HepG2 (cell line): ENCODE data around the gene KAZN. TPM values are rescaled to one million over a fixed set of nuclear protein-coding genes. Genes with fewer than 3 reads are reported as not detected.

Experiments used
- CEBPZ ChIP-seq: IDR thresholded peaks from 2 replicates; pipeline ENCODE4 v1.6.1; 2012; ENCODE audit warnings: low read length, improper control_type of control experiment
- PRDM10 ChIP-seq: sonication (generic); formaldehyde crosslinking; IDR thresholded peaks from 2 replicates; pipeline ENCODE4 v1.4.0; 2020; ENCODE audit warnings: low read depth, missing genetic modification reagents
- ZNF20 ChIP-seq: sonication (generic); formaldehyde crosslinking; IDR thresholded peaks from 2 replicates; pipeline ENCODE4 v1.4.0; 2020; ENCODE audit warnings: mild to moderate bottlenecking, moderate library complexity, missing genetic modification reagents
- ZNF407 ChIP-seq: sonication (generic); formaldehyde crosslinking; IDR thresholded peaks from one replicate; pipeline ENCODE4 v1.5.1; 2020; ENCODE audit warnings: mild to moderate bottlenecking, missing genetic modification reagents; ENCODE audit errors: not compliant biosample characterization
- ZNF83 ChIP-seq: sonication (generic); formaldehyde crosslinking; IDR thresholded peaks from 2 replicates; pipeline ENCODE4 v1.4.0; 2020; ENCODE audit warnings: missing genetic modification reagents, mild to moderate bottlenecking, borderline replicate concordance
- polyA plus RNA-seq, 8 experiments: library from polyadenylated mRNA; depleted of rRNA in 3 of 8; stranded (reverse) in 7 of 8; unstranded in 1 of 8; fragments of >200 nt; fragmentation: Illumina TruSeq in 4 of 8; extraction: Trizol in 4 of 8; gene quantifications; 2 replicates each; pipeline versions ENCODE4 v1.2.1 to v1.2.3, GENCODE V29; 2011 to 2016; ENCODE audit warnings: low read depth in 4 of 8, missing spikeins in 1 of 8, mixed read lengths in 1 of 8; ENCODE audit not compliant: insufficient read depth in 1 of 8
- total RNA-seq, 5 experiments: library from RNA; depleted of rRNA; stranded (reverse); fragments of >200 nt; fragmentation: Illumina TruSeq; extraction: Trizol; gene quantifications; 2 replicates each; pipeline ENCODE4 v1.2.3, GENCODE V29; 2016; ENCODE audit warnings: low read depth in 1 of 5

The KAZN gene
- total and polyA plus RNA-seq, 2 of the 13 experiments (the other 11 are each of a cell fraction or from before 2014, with no cell fraction given): 10.4 to 13.5 TPM

GRCh38 chr1:14577261-14577660 is 21.2 kb upstream of the KAZN start (continued):
- no peak for TF ChIP-seq PRDM10
- TF ChIP-seq ZNF83: no peak
- TF ChIP-seq CEBPZ: no peak
- no peak for TF ChIP-seq ZNF20 (CRISPR knock-in tag)
- TF ChIP-seq ZNF407 (CRISPR knock-in tag): no peak
